ENCODE measurements around the gene SLC35G3.
"Not testable (repeated sequence)": the region's sequence is repeated elsewhere in the genome, so short reads cannot be mapped to it uniquely, and the experiment has no call there.

Gene SLC35G3

DNA sequence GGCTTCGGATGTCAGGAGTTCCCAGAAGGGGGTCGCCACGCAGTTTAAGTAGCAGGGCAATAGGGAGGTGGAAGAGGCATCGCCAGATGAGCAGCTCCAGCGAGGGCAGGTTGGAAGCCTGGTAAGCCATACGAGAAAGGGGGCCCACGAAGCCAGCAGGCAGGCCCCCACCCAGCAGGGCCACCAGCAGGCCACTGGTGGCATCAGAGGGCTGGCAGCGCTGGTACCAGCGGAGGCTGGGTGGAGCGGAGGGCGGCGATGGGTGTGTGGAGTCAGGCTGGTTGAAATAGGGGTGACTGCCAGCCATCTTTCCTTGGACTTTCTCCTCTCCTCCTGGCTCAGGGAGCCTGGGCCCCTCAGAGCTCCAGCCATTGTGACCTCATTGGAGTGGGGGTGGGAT lies at the start of gene SLC35G3:
SLC35G3 (minus strand) TSS at position 393 of the 400 bp plus-strand sequence; CDS start at position 307, 86 bp downstream.
- DNase-seq (ENCODE audit: low read depth) = not testable (repeated sequence)

DNA sequence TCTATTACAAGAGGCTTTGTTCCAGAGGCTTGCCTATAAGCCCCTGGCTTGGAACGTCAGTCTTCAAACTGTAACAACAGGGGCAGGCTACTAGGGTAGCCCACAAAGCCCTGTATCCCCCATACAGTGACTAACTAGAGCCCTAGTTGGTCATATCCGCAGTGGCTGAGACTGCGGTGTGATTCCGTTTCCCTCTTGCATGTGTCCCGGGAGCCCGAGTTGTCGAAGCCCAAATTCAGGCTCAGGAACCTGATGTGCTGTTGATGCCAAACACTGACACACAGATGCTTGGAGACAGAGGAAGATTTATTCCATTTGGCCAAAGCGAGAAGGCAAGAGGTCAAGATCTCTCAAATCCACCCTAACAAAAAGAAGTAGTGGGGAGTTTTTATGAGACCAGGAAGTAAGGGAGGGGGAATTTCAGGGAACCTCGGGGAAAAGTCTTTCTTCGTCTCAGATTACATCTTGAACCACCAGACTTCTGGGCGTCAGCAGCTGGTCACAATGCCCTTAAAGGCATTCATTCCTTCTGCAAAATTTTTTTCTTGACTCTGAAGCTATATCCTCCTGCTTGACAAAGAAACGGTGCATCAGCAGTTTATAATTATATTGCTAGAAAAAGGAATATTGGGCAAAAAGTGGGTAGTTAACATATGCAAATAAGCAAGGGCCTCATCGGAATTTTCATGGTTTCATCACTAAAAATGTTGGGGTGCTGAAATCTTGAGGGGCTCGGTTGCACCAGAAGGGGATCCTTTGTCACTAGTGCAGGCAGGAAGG lies 49.6 kb upstream of the SLC35G3 start:
- DNase-seq (ENCODE audit: low read depth) = peak; percentile 31

DNA sequence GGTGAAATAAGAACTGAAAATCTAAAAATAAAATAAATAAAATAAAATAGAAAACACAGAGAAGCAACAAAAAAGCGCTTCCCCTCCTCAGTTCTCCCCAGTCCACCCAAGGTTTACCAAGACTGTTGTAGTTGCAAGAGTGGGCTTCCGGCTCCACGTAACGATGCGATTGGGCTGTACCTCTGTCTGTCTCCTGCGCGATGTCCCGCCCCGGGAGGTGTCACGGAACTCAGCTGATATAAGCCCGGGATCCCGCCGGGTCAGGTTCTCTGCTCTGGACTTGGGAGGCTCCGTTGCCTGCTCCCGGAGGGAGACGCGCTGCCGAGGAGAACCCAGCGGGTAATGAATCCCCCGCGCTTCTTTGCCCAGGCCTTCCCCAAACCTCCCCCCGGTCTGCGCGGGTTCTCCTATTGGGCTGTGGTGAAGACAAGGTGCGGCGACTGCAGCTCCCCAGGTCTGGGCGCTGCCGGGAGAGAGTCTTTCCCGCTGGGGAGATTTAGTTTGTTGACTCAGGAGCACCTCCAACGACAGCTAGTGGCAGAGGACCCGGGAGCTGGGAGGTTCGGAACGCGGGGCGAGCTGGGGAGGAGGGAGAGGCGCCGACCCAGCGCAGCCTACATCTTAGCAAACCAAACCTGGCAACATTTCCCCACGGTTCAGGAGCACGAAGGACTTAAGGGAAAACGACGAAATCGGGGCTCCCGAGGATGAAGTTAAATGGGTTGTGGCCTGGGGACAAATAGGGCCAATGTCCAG lies 48.8 kb upstream of the SLC35G3 start, which contains the start of gene SLFN5:
SLFN5 (plus strand) TSS at position 268 of the 756 bp plus-strand sequence. CDS start 15,619 bp downstream, outside the sequence.
- DNase-seq (ENCODE audit: low read depth) = peak; percentile 91

DNA sequence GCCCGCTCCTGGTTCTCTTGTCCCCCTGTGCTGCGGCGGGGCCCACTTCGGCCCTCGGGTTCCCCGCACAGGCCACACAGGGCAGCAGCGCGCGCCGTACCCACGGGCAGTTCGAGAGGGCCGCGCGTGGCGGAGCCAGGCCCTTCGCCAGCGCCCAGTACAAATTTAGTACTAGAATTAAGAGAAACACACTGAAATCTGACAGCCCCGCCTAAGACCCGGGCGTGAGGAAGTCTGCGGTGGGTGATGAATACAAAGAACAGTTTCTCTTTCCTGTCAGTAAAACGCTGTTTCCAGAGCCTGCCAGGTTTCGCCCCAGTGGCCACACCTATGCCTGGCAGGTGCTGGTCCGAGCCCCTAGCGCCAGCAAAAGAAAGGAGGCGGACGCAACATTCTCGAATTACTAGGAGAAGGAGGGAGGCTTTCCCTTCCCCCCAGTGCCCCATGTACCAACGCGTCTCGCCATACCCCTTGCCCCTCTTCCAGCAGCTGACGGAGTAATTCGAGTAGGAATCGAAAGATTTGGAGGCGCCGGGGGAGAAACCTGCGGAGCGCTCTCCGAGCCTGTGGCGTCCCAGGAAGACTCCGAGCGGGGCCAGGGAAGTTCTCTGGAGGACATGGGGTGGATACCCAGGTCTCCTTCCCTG lies 48.1 kb upstream of the SLC35G3 start:
- peak; percentile 83 for DNase-seq (ENCODE audit: low read depth)

DNA sequence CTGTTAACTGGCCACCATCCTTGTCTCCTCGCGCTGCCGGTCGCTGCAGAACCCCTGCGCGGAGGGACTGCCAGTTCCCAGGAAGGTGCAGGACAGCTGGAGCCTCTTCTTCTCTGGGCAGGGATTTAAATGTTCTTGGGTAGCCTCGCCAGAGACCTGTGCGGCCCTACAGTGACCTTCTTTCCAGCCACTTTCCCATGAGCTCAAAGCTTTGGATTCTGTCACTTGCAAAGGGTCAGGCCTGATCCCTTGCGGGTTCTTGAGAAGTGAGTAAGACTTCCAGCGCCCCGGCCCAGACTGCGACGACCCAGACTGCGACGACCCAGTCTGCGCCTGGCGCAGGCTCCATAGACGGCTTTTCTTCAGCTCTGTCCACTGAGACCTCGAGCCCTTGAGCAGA lies 47.3 kb upstream of the SLC35G3 start:
- DNase-seq (ENCODE audit: low read depth) = peak; percentile 44

DNA sequence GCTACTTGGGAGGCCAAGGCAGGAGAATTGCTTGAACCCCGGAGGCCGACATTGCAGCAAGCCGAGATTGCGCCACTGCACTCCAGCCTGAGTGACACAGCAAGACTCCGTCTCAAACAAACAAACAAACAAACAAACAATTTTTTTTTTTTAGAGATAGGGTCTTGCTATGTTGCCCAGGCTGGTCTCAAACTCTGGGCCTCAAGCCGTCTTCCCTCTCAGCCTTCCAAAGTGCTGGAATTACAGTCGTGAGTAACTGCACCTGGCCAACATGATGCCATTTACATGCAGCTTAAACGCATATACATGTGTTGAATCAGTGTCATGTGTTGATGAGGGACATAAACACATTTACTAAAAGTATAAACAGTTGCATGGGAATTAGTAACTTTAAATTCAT lies 46.7 kb upstream of the SLC35G3 start:
- DNase-seq (ENCODE audit: low read depth) = no peak

DNA sequence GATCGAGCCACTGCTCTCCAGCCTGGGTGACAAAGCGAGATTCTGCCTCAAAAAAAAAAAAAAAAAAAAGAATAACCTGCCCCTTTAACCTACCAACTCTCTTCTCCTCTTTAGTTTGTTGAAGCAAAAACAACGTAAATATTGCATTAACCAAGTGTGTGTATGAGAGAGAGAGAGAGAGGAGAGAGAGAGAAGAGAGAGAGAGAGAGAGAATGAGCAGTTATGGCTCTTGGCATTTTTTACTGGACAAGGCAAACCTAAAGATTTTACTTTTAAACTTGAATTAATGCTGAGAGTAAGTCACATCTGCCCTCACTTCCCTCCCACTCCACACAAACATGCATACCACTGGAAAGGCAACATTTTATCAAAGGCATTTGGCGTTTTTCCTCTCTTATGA lies 45.6 kb upstream of the SLC35G3 start:
- DNase-seq (ENCODE audit: low read depth) = no peak

DNA sequence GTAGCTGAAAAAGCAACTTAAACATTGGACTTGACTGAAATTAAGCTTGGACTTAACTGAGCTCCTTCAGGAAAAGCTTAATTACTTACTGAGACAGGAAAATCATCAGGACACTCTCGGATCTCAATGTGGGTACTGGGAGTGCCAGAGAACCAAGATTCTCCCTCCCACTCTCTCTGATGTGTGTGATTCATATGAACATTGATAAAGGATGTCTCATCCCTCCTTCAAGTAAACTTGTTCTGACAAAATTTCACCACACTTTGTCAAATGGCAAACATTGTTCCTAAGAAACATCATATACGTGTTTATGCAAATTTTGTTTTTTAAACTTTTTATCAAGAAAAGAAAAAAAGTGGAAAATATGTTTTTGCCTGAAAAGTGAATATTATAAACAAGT lies 44.6 kb upstream of the SLC35G3 start:
- DNase-seq (ENCODE audit: low read depth) = no peak

DNA sequence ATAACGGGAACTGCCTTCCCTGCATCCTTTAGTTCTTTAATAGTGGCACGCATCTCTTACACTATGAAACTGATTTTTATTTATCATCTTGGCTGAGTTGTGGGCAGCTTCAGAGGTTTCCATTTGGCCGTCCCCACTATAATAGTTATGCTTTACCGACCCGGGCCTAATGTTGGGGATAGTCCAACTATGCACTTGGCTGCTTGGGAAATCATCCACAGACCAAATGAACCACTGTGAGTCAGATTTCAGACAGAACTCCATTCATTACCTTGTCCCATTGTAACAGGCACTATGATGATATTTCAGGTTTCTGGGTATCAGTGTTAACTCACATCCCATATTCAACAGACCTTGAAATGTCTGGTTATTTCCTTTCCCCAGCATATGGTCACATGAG lies 42.6 kb upstream of the SLC35G3 start:
- no peak for DNase-seq (ENCODE audit: low read depth)

DNA sequence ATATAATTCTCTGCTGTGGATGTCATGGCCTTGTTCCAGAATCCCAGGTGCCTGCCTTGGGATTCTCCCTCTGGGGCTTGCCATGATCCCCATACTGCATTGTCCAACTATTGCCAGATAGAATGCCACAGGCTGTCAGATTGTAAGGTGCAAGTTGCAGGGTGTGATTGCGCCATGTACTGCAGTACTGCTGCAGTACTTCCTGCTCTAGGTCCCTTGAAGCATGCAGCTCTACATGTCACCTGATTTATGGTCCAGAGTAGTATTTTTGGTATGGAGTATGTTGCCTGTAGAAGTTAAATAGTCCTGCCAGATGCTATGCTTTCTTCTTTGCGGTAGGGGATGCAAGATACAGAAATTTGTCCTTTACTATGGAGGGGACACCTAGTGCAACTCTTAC lies 41.7 kb upstream of the SLC35G3 start:
- DNase-seq (ENCODE audit: low read depth) = no peak

DNA sequence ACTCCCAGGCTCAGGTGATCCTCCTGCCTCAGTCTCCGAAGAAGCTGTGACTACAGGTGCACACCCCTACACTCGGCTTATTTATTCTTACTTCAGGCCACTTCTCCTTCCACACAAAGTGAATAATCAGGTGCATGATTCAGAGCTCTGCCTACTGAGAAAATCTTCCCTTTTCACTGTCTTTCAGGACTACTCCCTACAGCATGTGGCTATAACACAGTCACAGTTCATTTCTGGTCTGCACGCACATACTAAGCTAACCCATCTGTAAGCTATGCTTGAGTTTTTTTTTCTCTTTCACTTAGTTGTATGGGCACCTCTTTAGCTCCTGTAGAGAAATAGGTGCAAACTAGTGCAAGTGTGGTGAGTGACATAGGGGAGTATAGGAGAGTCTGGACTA lies 41.1 kb upstream of the SLC35G3 start:
- no peak for DNase-seq (ENCODE audit: low read depth)

DNA sequence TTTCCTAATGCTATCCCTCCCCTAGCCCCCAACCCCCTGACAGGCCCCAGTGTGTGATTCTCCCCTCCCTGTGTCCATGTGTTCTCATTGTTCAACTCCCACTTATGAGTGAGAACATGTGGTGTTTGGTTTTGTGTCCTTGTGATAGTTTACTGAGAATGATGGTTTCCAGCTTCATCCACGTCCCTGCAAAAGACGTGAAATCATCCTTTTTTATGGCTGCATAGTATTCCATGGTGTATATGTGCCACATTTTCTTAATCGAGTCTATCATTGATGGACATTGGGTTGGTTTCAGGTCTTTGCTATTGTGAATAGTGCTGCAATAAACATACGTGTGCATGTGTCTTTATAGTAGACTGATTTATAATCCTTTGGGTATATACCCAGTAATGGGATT lies 40.1 kb upstream of the SLC35G3 start:
- DNase-seq (ENCODE audit: low read depth) = not testable (repeated sequence)

DNA sequence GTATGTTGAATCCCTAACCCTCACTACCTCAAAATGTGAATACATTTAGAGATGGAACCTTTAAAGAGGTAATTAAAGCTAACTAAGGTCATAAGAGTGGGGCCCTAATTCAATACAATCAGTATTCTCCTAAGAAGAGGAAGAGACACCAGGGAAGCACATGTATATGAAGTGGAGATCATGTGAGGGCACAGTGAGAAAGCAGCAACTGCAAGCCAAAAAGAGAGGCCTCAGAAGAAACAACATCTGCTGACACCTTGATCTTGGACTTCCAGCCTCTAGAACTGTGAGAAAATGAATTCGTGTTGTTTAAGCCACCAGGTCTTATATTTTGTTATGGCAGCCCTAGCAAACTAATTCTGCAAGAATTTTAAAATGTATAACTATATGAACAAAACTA lies 35.4 kb upstream of the SLC35G3 start:
- DNase-seq (ENCODE audit: low read depth) = no peak

DNA sequence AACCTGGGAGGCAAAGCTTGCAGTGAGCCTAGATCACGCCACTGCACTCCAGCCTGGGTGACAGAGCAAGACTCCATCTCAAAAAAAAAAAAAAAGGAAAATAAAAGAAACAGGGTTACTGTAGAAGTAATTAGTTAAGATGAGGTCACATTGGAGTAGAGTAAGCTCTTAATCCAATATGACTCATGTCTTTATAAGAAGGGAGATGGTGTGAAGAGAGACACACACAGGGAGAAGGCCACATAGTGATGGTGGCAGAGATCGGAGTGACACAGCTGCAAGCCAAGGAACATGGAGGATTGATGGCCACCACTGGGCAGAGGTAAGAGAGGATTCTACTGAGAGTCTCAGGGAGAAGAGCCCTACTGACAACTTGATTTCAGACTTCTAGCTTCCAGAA lies 33.4 kb upstream of the SLC35G3 start:
- DNase-seq (ENCODE audit: low read depth) = no peak

DNA sequence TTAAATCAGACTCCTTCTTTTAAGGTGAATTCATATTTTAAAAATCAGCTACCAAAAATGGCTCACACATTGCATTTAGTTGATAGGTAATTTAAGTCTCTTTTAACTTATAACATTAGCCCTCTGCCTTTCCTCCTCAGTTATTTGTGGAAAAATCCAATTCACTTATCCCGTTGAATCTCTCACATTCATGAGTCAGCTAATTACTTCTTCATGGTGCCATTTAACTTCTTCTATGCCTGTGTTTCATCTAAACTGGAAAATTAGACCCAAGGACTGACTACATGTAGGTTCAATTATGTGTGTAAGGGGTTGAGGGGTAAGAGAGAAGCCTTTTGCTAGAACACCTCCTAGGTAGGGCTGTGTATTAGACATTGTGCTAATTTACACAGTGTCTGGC lies 30.2 kb upstream of the SLC35G3 start:
- DNase-seq (ENCODE audit: low read depth) = no peak

DNA sequence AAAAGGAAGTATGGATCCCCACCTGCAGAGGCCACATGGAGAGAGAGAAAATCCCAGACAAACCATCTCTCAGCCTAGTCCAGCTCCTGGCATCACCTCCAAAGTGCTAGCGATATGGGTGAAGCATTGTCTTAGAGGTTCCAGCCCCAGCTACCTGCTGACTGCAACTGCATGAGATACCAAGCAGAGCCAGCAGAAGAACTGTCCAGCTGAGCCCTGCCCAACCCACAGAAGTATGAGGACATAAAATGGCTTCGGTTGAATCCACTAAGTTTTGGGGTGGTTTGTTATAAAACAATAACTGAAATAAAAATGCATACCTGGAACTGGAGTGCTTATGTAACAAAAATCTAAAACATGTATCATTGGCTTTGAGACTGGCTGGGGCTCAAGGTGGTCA lies 28.3 kb upstream of the SLC35G3 start:
- no peak for DNase-seq (ENCODE audit: low read depth)

DNA sequence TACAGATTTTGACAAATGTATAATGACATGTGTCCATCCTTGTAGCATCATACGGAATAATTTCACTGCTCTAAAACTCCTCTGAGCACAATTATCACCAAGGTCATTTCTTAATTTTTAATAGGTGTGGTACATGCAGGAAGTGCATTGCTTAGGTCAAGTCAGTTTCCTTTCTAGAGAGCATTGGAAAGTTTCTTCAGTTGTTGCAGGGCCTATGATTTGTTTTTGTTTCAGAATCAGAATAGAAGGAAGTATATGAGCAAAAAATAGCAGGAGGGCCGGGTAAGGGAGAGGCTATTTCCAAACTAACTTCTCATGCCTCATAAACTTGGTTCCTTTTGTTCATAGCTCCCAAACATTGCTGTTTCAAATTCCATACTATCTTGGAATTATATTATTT lies 24.7 kb upstream of the SLC35G3 start:
- no peak for DNase-seq (ENCODE audit: low read depth)

DNA sequence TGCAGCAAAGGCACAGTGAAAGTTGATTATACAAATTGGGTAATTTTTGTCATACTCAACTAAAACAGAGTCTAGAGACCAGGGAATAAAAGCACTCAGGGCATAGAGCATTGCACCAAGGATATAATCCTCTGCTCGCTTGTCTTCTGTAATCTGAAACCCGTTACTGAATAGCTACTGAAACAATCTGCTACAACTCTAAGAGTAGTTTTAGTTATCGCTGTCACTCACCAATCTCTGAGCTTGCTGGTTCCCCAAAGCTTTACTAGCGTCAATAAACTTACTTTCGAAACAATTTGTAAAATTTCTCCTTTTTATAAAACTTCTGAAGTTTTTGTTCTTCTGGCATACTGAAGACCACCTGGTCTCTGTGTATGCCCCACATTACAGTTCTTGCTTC lies 22.9 kb upstream of the SLC35G3 start:
- DNase-seq (ENCODE audit: low read depth) = no peak

DNA sequence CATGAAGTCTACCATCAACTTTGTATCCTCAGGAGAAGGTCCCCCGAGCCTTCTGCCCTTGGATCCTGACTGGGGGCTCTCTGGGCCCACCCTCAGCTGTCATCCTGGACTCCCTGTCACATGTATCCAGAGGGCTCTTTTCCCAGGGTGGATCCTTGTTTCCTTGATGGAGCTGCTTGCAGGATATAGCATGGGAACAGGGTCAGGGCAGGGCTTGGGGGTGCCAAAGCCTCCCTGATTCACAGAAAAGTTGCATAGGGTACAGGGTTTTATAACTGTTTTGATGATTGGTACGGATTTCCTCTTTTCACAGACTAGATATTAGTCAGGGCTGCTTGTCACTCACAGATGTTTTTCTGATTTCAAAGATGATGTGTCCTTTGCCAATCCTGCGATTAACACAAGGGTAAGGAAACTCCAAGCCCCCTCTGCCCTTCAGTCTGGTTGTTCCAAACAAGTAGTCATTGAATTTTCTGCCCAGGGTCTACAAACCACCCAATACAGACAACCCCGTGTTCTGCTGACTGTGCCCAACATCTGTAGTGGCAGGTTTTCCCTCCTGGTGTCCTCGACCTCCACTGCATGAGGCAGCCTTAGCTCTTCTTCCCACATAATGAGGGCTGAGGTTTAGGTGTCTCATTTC lies 20.6 kb upstream of the SLC35G3 start:
- no peak for DNase-seq (ENCODE audit: low read depth)

DNA sequence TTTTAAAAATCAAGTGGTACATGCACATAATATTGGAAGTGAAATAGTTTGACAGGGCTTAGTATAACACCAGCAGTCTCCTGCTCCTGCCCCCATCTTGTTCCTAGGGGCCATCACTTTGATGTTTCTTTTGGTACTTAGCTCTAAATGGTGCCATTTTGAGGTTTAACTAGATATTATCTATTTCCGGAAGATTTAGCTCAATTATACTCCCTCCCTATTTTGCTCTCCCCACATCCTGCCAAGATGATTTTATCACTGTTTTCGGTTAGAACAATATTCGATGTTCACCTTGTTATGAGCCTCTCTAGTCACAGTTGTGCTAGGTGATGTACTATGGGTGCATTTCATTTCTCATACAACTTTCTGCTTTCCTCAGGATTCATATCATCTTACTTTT lies 20.0 kb upstream of the SLC35G3 start:
- no peak for DNase-seq (ENCODE audit: low read depth)

DNA sequence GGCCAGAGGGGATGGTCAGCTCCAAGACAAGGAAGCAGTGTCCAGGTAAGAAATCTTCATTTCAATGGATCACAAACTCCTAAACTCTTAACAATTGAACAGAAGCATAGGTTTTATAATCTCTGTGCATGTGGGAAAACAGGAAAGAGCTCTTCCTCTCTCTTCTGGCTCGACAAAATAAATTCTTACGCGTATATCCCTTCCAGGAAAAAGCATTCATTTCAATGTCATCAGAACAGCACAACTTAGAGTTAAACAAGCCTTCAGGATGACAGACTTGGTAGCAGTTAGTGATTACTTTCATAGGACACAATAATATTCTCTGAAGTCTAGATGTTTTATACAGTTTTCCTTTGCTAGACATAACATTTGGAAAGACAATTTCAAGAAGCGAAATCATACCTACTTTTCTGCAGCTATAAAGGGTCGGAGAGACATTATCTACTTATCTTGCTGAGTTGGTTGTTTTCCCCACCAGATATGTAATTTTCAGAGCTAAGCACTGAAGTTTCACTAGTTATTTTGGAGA lies 19.3 kb upstream of the SLC35G3 start:
- no peak for DNase-seq (ENCODE audit: low read depth)

DNA sequence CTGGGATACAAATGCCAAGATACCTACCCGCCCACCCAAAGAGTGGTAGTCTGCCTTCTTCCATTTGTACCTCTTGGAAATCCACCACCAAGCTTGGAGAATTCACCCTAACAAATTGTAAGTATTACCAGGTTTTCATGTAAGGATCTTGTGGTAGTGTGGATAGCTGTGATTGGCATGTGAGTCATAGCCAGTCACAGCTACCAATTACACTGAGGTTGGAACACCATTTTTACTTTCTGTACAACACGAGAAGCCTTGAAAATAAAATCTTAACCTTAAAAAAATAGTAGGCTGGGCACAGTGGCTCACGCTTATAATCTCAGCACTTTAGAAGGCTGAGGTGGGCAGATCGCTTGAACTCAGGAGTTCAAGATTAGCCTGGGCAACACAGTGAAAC lies 18.5 kb upstream of the SLC35G3 start:
- DNase-seq (ENCODE audit: low read depth) = no peak
